HepG2 (cell line): Measurements from ENCODE around the gene MTFR1L. TPM values are rescaled to one million over a fixed set of nuclear protein-coding genes. Genes with fewer than 3 reads are reported as not detected.
A peak's percentile ranks its signal among the peaks of the same experiment; 100 is the strongest.

Experiments used
- GLMP ChIP-seq: sonication (generic); formaldehyde crosslinking; IDR thresholded peaks from 2 replicates; pipeline ENCODE4 v1.9.0; 2021; ENCODE audit warnings: missing genetic modification reagents, mild to moderate bottlenecking, borderline replicate concordance
- HOXA3 ChIP-seq: sonication (generic); formaldehyde crosslinking; IDR thresholded peaks from 2 replicates; pipeline ENCODE4 v1.5.0; 2020; ENCODE audit warnings: missing genetic modification reagents
- NCOA2 ChIP-seq: sonication (generic); formaldehyde crosslinking; IDR thresholded peaks from 2 replicates; pipeline ENCODE4 v1.8.0; 2022; ENCODE audit warnings: inconsistent platforms
- polyA plus RNA-seq, 8 experiments: library from polyadenylated mRNA; depleted of rRNA in 3 of 8; stranded (reverse) in 7 of 8; unstranded in 1 of 8; fragments of >200 nt; fragmentation: Illumina TruSeq in 4 of 8; extraction: Trizol in 4 of 8; gene quantifications; 2 replicates each; pipeline versions ENCODE4 v1.2.1 to v1.2.3, GENCODE V29; 2011 to 2016; ENCODE audit warnings: low read depth in 4 of 8, missing spikeins in 1 of 8, mixed read lengths in 1 of 8; ENCODE audit not compliant: insufficient read depth in 1 of 8
- total RNA-seq, 5 experiments: library from RNA; depleted of rRNA; stranded (reverse); fragments of >200 nt; fragmentation: Illumina TruSeq; extraction: Trizol; gene quantifications; 2 replicates each; pipeline ENCODE4 v1.2.3, GENCODE V29; 2016; ENCODE audit warnings: low read depth in 1 of 5
- TF ChIP-seq, protein P1 (sequence below): sonication (generic); formaldehyde crosslinking; IDR thresholded peaks from 2 replicates; pipeline ENCODE4 v1.5.1; 2020; ENCODE audit warnings: missing genetic modification reagents, mild to moderate bottlenecking, borderline replicate concordance
- TF ChIP-seq, protein P2 (sequence below): sonication (generic); formaldehyde crosslinking; IDR thresholded peaks from 2 replicates; pipeline ENCODE4 v1.5.1; 2020; ENCODE audit warnings: missing genetic modification reagents, mild to moderate bottlenecking, borderline replicate concordance
- TF ChIP-seq, protein P3 (sequence below): sonication (generic); formaldehyde crosslinking; IDR thresholded peaks from 2 replicates; pipeline ENCODE4 v1.5.0; 2020; ENCODE audit warnings: mild to moderate bottlenecking, missing genetic modification reagents, moderate library complexity

The MTFR1L gene
- total and polyA plus RNA-seq, 2 of the 13 experiments (the other 11 are each of a cell fraction or from before 2014, with no cell fraction given) = 38.0 to 55.7 TPM

DNA sequence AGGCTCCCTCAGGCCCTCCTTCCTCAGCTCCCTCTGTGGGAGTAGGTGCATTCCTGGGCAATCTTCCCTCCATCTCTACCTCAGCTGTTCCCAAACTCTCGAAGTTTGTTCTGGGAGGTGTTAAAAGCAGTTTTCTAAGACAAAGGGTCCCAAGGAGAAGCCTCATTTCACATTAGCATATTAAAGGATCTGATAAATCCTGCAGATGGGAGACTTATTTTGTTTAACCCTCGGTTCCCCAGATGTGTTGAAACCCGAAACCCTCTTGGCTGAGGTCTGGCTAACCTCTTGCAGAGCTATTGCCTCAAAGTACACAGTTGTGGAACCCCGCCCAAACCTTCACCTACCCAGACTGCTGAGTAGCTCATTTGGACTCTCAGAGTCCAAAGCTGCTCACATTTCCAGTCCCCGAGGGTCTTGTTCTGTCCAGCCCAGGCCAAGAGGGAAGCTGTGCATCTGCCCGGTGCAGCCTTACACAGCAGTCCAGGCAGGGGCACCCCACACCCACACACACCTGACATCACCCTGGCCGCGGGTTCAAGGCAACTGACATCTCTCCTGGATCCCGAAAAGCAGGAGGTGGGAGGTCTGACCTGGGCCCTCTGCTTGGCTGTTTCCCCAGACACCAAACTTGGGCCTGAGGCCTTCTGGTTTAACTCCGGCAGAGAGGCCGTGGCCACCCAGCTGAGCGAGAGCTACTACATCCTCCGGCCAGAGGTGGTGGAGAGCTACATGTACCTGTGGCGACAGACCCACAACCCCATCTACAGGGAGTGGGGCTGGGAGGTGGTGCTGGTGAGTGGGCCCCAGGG, 39.2 kb upstream of the MTFR1L start (continued):
- TF ChIP-seq GLMP (no peak), HOXA3 (CRISPR knock-in tag) (no peak), NCOA2 (CRISPR knock-in tag) (no peak)
- TF ChIP-seq, protein P1, sequence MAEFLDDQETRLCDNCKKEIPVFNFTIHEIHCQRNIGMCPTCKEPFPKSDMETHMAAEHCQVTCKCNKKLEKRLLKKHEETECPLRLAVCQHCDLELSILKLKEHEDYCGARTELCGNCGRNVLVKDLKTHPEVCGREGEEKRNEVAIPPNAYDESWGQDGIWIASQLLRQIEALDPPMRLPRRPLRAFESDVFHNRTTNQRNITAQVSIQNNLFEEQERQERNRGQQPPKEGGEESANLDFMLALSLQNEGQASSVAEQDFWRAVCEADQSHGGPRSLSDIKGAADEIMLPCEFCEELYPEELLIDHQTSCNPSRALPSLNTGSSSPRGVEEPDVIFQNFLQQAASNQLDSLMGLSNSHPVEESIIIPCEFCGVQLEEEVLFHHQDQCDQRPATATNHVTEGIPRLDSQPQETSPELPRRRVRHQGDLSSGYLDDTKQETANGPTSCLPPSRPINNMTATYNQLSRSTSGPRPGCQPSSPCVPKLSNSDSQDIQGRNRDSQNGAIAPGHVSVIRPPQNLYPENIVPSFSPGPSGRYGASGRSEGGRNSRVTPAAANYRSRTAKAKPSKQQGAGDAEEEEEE = no peak
- TF ChIP-seq, protein P2, sequence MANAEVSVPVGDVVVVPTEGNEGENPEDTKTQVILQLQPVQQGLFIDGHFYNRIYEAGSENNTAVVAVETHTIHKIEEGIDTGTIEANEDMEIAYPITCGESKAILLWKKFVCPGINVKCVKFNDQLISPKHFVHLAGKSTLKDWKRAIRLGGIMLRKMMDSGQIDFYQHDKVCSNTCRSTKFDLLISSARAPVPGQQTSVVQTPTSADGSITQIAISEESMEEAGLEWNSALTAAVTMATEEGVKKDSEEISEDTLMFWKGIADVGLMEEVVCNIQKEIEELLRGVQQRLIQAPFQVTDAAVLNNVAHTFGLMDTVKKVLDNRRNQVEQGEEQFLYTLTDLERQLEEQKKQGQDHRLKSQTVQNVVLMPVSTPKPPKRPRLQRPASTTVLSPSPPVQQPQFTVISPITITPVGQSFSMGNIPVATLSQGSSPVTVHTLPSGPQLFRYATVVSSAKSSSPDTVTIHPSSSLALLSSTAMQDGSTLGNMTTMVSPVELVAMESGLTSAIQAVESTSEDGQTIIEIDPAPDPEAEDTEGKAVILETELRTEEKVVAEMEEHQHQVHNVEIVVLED (CRISPR knock-in tag) = no peak
- TF ChIP-seq, protein P3, sequence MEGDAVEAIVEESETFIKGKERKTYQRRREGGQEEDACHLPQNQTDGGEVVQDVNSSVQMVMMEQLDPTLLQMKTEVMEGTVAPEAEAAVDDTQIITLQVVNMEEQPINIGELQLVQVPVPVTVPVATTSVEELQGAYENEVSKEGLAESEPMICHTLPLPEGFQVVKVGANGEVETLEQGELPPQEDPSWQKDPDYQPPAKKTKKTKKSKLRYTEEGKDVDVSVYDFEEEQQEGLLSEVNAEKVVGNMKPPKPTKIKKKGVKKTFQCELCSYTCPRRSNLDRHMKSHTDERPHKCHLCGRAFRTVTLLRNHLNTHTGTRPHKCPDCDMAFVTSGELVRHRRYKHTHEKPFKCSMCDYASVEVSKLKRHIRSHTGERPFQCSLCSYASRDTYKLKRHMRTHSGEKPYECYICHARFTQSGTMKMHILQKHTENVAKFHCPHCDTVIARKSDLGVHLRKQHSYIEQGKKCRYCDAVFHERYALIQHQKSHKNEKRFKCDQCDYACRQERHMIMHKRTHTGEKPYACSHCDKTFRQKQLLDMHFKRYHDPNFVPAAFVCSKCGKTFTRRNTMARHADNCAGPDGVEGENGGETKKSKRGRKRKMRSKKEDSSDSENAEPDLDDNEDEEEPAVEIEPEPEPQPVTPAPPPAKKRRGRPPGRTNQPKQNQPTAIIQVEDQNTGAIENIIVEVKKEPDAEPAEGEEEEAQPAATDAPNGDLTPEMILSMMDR = peak; percentile 25; the same call in 1 of the 2 replicates
